Astrocyte (in vitro differentiated cells and primary cell): ENCODE data around the gene ASMTL. TPM values are rescaled to one million over a fixed set of nuclear protein-coding genes. Genes with fewer than 3 reads are reported as not detected.
"Not testable (repeated sequence)": the region's sequence is repeated elsewhere in the genome, so short reads cannot be mapped to it uniquely, and the experiment has no call there.

Source experiments
- DNase-seq: peaks from one replicate; pipeline ENCODE4 v3.0.0-alpha.2; 2010; ENCODE audit warnings: low read depth
- FAIRE-seq: peaks from 2 replicates; lab custom pipeline; 2011; peaks lifted over from hg19 to GRCh38; lab: Jason Lieb, UNC
- H2AFZ ChIP-seq: 2 replicates; pipeline ENCODE4 v1.6.0; 2012; ENCODE audit warnings: low read depth, low read length, inconsistent platforms
- H3K27ac ChIP-seq: 2 replicates; pipeline ENCODE4 v1.5.1; 2011; ENCODE audit warnings: low read depth, low read length, inconsistent platforms
- H3K27me3 ChIP-seq: 2 replicates; pipeline ENCODE4 v1.6.0; 2011; ENCODE audit warnings: low read length, inconsistent platforms; ENCODE audit not compliant: insufficient read depth
- H3K36me3 ChIP-seq: 2 replicates; pipeline ENCODE4 v1.5.1; 2011; ENCODE audit warnings: low read length, inconsistent platforms; ENCODE audit not compliant: insufficient read depth
- H3K4me1 ChIP-seq: 2 replicates; pipeline ENCODE4 v1.5.1; 2011; ENCODE audit warnings: low read length, inconsistent platforms; ENCODE audit not compliant: insufficient read depth
- H3K4me2 ChIP-seq: 2 replicates; pipeline ENCODE4 v1.6.0; 2012; ENCODE audit warnings: low read length, inconsistent platforms
- H3K4me3 ChIP-seq: 2 replicates; pipeline ENCODE4 v1.5.1; 2011; ENCODE audit warnings: low read depth, mild to moderate bottlenecking, low read length, inconsistent platforms; ENCODE audit not compliant: insufficient read depth
- H3K79me2 ChIP-seq: 2 replicates; pipeline ENCODE4 v1.6.0; 2012; ENCODE audit warnings: mild to moderate bottlenecking, low read length, inconsistent platforms; ENCODE audit not compliant: insufficient read depth
- H3K9ac ChIP-seq: 2 replicates; pipeline ENCODE4 v1.6.0; 2012; ENCODE audit warnings: mild to moderate bottlenecking, low read length, inconsistent platforms
- H3K9me3 ChIP-seq: 2 replicates; pipeline ENCODE4 v1.5.1; 2012; ENCODE audit warnings: low read depth, mild to moderate bottlenecking, low read length, inconsistent platforms; ENCODE audit not compliant: insufficient read depth
- H4K20me1 ChIP-seq: 2 replicates; pipeline ENCODE4 v1.6.0; 2012; ENCODE audit warnings: low read length, inconsistent platforms; ENCODE audit not compliant: insufficient read depth
- H3K27ac Mint-ChIP-seq: one replicate; pipeline ENCODE4 v1.8.0; 2021; ENCODE audit warnings: mild to moderate bottlenecking, mixed read lengths; ENCODE audit not compliant: unreplicated experiment
- H3K27me3 Mint-ChIP-seq: one replicate; pipeline ENCODE4 v1.8.0; 2021; ENCODE audit warnings: low read depth, mixed read lengths; ENCODE audit not compliant: unreplicated experiment
- H3K36me3 Mint-ChIP-seq: one replicate; pipeline ENCODE4 v1.8.0; 2021; ENCODE audit warnings: low read depth, mixed read lengths; ENCODE audit not compliant: unreplicated experiment
- H3K4me1 Mint-ChIP-seq: one replicate; pipeline ENCODE4 v1.8.0; 2021; ENCODE audit warnings: low read depth, mixed read lengths; ENCODE audit not compliant: unreplicated experiment
- H3K4me3 Mint-ChIP-seq: one replicate; pipeline ENCODE4 v1.8.0; 2021; ENCODE audit warnings: mild to moderate bottlenecking, moderate library complexity, mixed read lengths; ENCODE audit not compliant: unreplicated experiment
- H3K9me3 Mint-ChIP-seq: one replicate; pipeline ENCODE4 v1.8.0; 2021; ENCODE audit warnings: mild to moderate bottlenecking, mixed read lengths; ENCODE audit not compliant: unreplicated experiment
- EZH2 ChIP-seq: IDR thresholded peaks from 2 replicates; pipeline ENCODE4 v1.6.1; 2012; ENCODE audit warnings: mild to moderate bottlenecking, low read length, inconsistent platforms; ENCODE audit not compliant: insufficient read depth
- total RNA-seq: library from RNA; stranded (reverse); gene quantifications from 2 replicates; pipeline ENCODE4 v1.2.1, GENCODE V29; 2021
- TF ChIP-seq, protein P1 (sequence below): IDR thresholded peaks from 2 replicates; pipeline ENCODE4 v1.5.1; 2011; ENCODE audit warnings: low read depth, mild to moderate bottlenecking, inconsistent platforms, low read length, moderate library complexity; ENCODE audit not compliant: insufficient read depth

Gene ASMTL
- total RNA-seq, 1 donor from 2014 or later = 22.1 TPM

DNA sequence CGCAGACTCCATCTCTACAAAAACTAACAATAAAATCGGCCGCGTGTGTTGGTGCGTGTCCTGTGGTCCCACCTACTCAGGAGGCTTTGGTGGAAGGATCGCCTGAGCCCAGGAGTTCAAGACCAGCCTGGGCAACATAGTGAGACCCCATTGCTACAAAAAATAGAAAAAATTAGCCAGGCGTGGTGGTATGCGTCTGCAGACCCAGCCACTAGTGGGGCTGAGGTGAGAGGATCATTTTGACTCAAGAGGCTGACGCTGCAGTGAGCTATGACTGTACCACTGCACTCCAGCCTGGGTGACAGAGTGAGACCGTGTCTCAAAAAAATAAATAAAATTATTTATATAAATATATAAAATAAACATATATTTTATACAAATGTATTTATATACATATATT lies 22.3 kb downstream of the ASMTL start:
- H4K20me1 ChIP-seq = no peaks in the 10 kb centered on the region
- Mint-ChIP-seq H3K27me3 (no peaks in the 10 kb centered on the region), H3K4me3 (no peak overlapping the region), H3K4me1 (no peaks in the 10 kb centered on the region), H3K36me3 (peaks cover 9% of the 10 kb centered on the region), H3K27ac (no peak overlapping the region), H3K9me3 (peaks cover 2% of the 10 kb centered on the region)
- no peak for FAIRE-seq
- TF ChIP-seq, protein P1, sequence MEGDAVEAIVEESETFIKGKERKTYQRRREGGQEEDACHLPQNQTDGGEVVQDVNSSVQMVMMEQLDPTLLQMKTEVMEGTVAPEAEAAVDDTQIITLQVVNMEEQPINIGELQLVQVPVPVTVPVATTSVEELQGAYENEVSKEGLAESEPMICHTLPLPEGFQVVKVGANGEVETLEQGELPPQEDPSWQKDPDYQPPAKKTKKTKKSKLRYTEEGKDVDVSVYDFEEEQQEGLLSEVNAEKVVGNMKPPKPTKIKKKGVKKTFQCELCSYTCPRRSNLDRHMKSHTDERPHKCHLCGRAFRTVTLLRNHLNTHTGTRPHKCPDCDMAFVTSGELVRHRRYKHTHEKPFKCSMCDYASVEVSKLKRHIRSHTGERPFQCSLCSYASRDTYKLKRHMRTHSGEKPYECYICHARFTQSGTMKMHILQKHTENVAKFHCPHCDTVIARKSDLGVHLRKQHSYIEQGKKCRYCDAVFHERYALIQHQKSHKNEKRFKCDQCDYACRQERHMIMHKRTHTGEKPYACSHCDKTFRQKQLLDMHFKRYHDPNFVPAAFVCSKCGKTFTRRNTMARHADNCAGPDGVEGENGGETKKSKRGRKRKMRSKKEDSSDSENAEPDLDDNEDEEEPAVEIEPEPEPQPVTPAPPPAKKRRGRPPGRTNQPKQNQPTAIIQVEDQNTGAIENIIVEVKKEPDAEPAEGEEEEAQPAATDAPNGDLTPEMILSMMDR = no peak
- TF ChIP-seq EZH2 = no peak
- no peak overlapping the region for H3K9ac ChIP-seq
- H2AFZ ChIP-seq = no peak overlapping the region
- H3K4me3 ChIP-seq = no peak overlapping the region
- no peaks in the 10 kb centered on the region for H3K9me3 ChIP-seq
- no peaks in the 10 kb centered on the region for H3K79me2 ChIP-seq
- H3K27ac ChIP-seq = no peak overlapping the region
- no peaks in the 10 kb centered on the region for H3K4me1 ChIP-seq
- H3K4me2 ChIP-seq = no peak overlapping the region
- H3K27me3 ChIP-seq = no peaks in the 10 kb centered on the region
- no peak for DNase-seq
- H3K36me3 ChIP-seq = no peaks in the 10 kb centered on the region

DNA sequence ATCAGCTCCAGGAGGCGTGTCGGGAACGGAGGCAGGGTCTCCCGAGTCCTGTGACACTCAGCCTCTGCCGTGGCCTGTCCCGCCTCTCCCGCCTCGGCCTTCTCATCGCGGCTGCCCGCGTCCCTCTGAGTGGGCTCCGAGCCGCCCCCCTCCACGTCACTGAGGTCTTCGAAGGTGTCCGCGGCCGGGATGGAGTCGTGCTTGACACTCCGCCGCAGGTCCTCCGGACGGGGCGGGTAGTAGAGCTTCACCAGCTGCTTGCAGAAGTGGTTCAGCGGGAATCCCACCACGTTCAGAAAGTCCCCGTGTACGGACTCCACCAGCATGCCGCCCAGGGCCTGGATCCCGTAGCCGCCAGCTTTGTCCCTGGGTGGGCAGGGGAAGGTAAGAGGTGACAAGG lies 25.0 kb downstream of the ASMTL start:
- Histone ChIP-seq H3K9ac (no peak overlapping the region), H4K20me1 (peaks cover 4% of the 10 kb centered on the region), H3K4me1 (no peaks in the 10 kb centered on the region), H3K4me2 (no peak overlapping the region), H3K9me3 (peaks cover 3% of the 10 kb centered on the region), H3K27me3 (no peaks in the 10 kb centered on the region), H3K36me3 (no peaks in the 10 kb centered on the region), H3K79me2 (no peaks in the 10 kb centered on the region), H3K27ac (no peak overlapping the region), H3K4me3 (no peak overlapping the region), H2AFZ (no peak overlapping the region)
- no peak overlapping the region for H3K27ac Mint-ChIP-seq
- DNase-seq (no peak), FAIRE-seq (no peak)
- no peak for TF ChIP-seq EZH2
- TF ChIP-seq, protein P1 = no peak
- peaks cover 9% of the 10 kb centered on the region for H3K9me3 Mint-ChIP-seq
- H3K4me3 Mint-ChIP-seq = no peak overlapping the region
- no peaks in the 10 kb centered on the region for H3K4me1 Mint-ChIP-seq
- peaks cover 9% of the 10 kb centered on the region for H3K36me3 Mint-ChIP-seq
- H3K27me3 Mint-ChIP-seq = no peaks in the 10 kb centered on the region

DNA sequence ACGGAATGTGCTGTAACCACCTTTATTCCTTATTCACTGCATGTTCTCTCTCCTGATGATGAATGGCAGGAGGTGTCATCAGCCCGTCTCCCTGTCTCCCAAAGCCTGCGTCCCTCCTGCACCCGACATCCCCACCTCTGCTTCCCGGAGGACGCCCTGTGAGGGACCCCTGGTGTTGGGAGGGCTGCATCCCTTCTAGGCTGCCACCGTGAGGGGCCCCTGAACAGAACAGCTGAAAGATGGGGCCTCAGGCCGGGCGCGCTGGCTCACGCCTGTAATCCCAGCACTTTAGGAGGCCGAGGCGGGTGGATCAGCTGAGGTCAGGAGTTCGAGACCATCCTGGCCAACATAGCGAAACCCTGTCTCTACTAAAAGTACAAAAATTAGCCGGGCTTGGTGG lies 26.4 kb downstream of the ASMTL start:
- peaks cover 15% of the 10 kb centered on the region for H3K9me3 ChIP-seq
- H3K4me3 Mint-ChIP-seq, H3K27me3 ChIP-seq, H3K4me3 ChIP-seq, H2AFZ ChIP-seq, H3K27ac Mint-ChIP-seq, H3K27ac ChIP-seq, H3K79me2 ChIP-seq, H3K36me3 ChIP-seq, H3K4me1 ChIP-seq, FAIRE-seq, H3K27me3 Mint-ChIP-seq, H3K4me1 Mint-ChIP-seq, H3K9ac ChIP-seq, H4K20me1 ChIP-seq, DNase-seq, H3K4me2 ChIP-seq: not testable (repeated sequence)
- peaks cover 19% of the 10 kb centered on the region for H3K9me3 Mint-ChIP-seq
- H3K36me3 Mint-ChIP-seq = peaks cover 19% of the 10 kb centered on the region
